HCT116 (cell line): Measurements from ENCODE around the gene OSCAR.
A peak's percentile ranks its signal among the peaks of the same experiment; 100 is the strongest.

Source experiments
- CBX3 ChIP-seq: IDR thresholded peaks from 2 replicates; pipeline ENCODE4 v1.6.1; 2012; ENCODE audit warnings: low read depth
- CEBPB ChIP-seq: IDR thresholded peaks from 2 replicates; pipeline ENCODE4 v1.6.1; 2012; ENCODE audit warnings: low read depth
- EZH2 ChIP-seq: fragments of 200-600 bp; sonication (generic); IDR thresholded peaks from 2 replicates; pipeline ENCODE4 v1.6.1; 2017; ENCODE audit warnings: antibody characterized with exemption, mixed run types
- EZH2phosphoT487 ChIP-seq: fragments of 200-600 bp; IDR thresholded peaks from 2 replicates; pipeline ENCODE4 v1.6.1; 2018; ENCODE audit warnings: antibody characterized with exemption, borderline replicate concordance
- FOSL1 ChIP-seq: IDR thresholded peaks from 2 replicates; pipeline ENCODE4 v1.6.1; 2012; ENCODE audit warnings: low read depth
- JUND ChIP-seq: IDR thresholded peaks from 2 replicates; pipeline ENCODE4 v1.6.1; 2012
- POLR2A ChIP-seq: IDR thresholded peaks from 2 replicates; pipeline ENCODE4 v1.7.0; 2011; ENCODE audit warnings: borderline replicate concordance; ENCODE audit not compliant: insufficient read depth, insufficient read length; ENCODE audit errors: extremely low read depth
- POLR2AphosphoS5 ChIP-seq: IDR thresholded peaks from 2 replicates; pipeline ENCODE4 v1.6.1; 2011; ENCODE audit warnings: mild to moderate bottlenecking, low read depth, low read length, moderate library complexity
- RAD21 ChIP-seq: IDR thresholded peaks from 2 replicates; pipeline ENCODE4 v1.6.1; 2012; ENCODE audit warnings: low read depth, mild to moderate bottlenecking
- SP1 ChIP-seq: IDR thresholded peaks from 2 replicates; pipeline ENCODE4 v1.6.1; 2012; ENCODE audit warnings: low read depth
- TF ChIP-seq, protein P1 (sequence below): IDR thresholded peaks from 2 replicates; pipeline ENCODE4 v1.6.1; 2012
- TF ChIP-seq, protein P2 (sequence below), 3 experiments: fragments of 200-600 bp in 1 of 3; sonication (generic) in 1 of 3; IDR thresholded peaks in 2 of 3; conservative IDR thresholded peaks in 1 of 3; 2 replicates each; pipeline ENCODE4 v1.5.1; 2012 to 2017; ENCODE audit warnings: low read depth in 2 of 3, low read length in 2 of 3, antibody characterized with exemption in 1 of 3, borderline replicate concordance in 1 of 3, control low read depth in 1 of 3, mild to moderate bottlenecking in 1 of 3, mixed read lengths in 1 of 3, mixed run types in 1 of 3, moderate library complexity in 1 of 3; ENCODE audit not compliant: insufficient read depth in 1 of 3
- TF ChIP-seq, protein P3 (sequence below): IDR thresholded peaks from 2 replicates; pipeline ENCODE4 v1.6.1; 2012; ENCODE audit warnings: low read depth

DNA sequence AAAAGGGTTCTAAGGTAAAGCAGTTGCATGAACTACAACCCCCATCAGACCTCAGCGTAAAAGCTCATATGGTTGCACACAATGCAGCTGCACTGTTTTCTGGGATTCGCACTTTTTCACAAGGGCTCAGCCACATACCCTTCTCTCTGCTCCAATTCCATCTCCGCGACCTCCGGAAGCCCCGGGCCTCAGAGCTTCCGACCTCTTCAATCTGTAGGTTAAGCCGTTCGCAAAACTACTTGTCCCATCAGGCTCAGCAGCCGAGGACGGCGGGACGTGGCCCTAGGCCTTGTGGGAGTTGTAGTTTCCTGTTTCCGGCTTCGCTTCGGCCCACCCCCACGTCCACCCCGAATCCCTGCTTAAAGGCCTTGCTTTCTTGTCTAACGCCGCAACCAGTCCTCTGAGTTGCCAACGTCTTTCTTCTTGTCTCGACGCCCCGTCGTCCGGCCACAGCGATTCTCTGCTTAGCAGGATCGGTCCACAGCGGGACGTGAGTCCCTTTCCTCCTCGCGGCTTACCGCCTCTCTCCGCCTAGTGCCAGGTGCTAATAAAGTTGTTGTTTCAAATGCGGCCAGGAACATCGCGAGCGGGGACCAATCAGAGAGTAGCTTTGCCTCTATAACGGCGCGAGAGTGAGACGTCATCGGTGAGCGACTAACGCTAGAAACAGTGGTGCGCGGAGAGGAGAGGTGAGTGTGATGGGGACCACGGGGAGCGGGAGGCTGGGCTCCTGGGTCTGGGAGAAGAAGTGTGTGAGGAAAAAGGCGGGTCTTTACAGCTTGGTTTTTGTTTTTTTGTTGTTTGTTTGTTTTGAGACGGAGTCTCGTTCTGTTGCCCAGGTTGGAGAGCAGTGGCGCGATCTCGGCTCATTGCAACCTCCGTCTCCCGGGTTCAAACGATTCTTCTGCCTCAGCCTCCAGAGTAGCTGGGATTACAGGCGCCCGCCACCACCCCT lies 14.8 kb upstream of the OSCAR start, which contains the start of the genes PRPF31 and TFPT:
- peak; percentile 28 for TF ChIP-seq POLR2A
- TF ChIP-seq, protein P1, sequence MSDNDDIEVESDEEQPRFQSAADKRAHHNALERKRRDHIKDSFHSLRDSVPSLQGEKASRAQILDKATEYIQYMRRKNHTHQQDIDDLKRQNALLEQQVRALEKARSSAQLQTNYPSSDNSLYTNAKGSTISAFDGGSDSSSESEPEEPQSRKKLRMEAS, result peak; percentile 81
- peak; percentile 98 for TF ChIP-seq SP1
- TF ChIP-seq RAD21, result no peak
- TF ChIP-seq CBX3, result peak; percentile 90
- TF ChIP-seq, protein P2, sequence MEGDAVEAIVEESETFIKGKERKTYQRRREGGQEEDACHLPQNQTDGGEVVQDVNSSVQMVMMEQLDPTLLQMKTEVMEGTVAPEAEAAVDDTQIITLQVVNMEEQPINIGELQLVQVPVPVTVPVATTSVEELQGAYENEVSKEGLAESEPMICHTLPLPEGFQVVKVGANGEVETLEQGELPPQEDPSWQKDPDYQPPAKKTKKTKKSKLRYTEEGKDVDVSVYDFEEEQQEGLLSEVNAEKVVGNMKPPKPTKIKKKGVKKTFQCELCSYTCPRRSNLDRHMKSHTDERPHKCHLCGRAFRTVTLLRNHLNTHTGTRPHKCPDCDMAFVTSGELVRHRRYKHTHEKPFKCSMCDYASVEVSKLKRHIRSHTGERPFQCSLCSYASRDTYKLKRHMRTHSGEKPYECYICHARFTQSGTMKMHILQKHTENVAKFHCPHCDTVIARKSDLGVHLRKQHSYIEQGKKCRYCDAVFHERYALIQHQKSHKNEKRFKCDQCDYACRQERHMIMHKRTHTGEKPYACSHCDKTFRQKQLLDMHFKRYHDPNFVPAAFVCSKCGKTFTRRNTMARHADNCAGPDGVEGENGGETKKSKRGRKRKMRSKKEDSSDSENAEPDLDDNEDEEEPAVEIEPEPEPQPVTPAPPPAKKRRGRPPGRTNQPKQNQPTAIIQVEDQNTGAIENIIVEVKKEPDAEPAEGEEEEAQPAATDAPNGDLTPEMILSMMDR (IDR thresholded peaks at IDR 0.05 in 2 of 3, conservative IDR thresholded peaks at IDR 0.05 in 1 of 3; ENCODE audit: borderline replicate concordance in 1 of 3, insufficient read depth in 1 of 3, low read depth in 2 of 3, low read length in 2 of 3), result no peak
- no peak for TF ChIP-seq CEBPB
- no peak for TF ChIP-seq FOSL1
- no peak for TF ChIP-seq EZH2
- TF ChIP-seq, protein P3, sequence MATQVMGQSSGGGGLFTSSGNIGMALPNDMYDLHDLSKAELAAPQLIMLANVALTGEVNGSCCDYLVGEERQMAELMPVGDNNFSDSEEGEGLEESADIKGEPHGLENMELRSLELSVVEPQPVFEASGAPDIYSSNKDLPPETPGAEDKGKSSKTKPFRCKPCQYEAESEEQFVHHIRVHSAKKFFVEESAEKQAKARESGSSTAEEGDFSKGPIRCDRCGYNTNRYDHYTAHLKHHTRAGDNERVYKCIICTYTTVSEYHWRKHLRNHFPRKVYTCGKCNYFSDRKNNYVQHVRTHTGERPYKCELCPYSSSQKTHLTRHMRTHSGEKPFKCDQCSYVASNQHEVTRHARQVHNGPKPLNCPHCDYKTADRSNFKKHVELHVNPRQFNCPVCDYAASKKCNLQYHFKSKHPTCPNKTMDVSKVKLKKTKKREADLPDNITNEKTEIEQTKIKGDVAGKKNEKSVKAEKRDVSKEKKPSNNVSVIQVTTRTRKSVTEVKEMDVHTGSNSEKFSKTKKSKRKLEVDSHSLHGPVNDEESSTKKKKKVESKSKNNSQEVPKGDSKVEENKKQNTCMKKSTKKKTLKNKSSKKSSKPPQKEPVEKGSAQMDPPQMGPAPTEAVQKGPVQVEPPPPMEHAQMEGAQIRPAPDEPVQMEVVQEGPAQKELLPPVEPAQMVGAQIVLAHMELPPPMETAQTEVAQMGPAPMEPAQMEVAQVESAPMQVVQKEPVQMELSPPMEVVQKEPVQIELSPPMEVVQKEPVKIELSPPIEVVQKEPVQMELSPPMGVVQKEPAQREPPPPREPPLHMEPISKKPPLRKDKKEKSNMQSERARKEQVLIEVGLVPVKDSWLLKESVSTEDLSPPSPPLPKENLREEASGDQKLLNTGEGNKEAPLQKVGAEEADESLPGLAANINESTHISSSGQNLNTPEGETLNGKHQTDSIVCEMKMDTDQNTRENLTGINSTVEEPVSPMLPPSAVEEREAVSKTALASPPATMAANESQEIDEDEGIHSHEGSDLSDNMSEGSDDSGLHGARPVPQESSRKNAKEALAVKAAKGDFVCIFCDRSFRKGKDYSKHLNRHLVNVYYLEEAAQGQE, result no peak
- no peak for TF ChIP-seq EZH2phosphoT487
- no peak for TF ChIP-seq JUND
- TF ChIP-seq POLR2AphosphoS5, result peak; percentile 84
